ENCODE measurements around the gene DNAJB6. TPM values are rescaled to one million over a fixed set of nuclear protein-coding genes. Genes with fewer than 3 reads are reported as not detected.
"Not testable (repeated sequence)": the region's sequence is repeated elsewhere in the genome, so short reads cannot be mapped to it uniquely, and the experiment has no call there.

The DNAJB6 gene
- total and polyA plus RNA-seq, 7 experiments from 2014 or later: 79.8 to 219 (median 114) TPM

DNA sequence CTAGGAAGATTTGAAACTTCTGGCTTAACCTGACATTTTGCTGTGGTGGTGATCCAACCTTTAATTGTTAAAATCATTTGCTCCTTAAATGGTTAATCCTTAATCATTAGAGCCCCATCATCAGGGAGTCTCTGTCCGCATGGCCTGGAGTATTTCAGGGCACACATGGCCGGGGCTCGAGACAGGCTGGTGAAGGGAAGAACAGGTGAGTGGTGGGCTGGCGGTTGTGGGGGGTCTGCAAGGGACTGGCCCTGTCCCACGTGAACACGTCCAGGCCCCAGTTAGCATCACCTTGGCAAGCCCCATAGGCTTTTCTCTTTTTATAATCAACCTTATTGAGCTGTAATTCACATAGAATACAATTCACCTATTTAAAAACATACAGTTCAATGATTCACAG, 109.5 kb downstream of the DNAJB6 start:
- Mint-ChIP-seq H3K27ac (no peak overlapping the region), H3K4me3 (no peak overlapping the region), H3K9me3 (peaks cover 0 to 5% (median 2%) of the 10 kb centered on the region in 11 donors), H3K27me3 (peaks cover 0 to 15% (median 0%) of the 10 kb centered on the region in 5 donors), H3K4me1 (no peaks in the 10 kb centered on the region), H3K36me3 (peaks cover 0 to 5% (median 0%) of the 10 kb centered on the region in 5 donors)
- no peaks in the 10 kb centered on the region for H3K9me3 ChIP-seq (ENCODE audit: control insufficient read depth in 2 of 3, low read length in 3 of 3)
- ChIA-PET POLR2A (interaction anchor here (0.5 to 0.9 kb wide), 2 partner anchors 26 to 252 kb away, joined by 3 read pairs; no protein-coding TSS in a partner anchor), CTCF (no interaction called here)
- H3K27ac ChIP-seq (ENCODE audit: low read depth, low read length): no peak overlapping the region
- no peaks in the 10 kb centered on the region for H3K4me1 ChIP-seq (ENCODE audit: control insufficient read depth in 2 of 2, insufficient read depth in 2 of 2, low read length in 2 of 2)
- H3K36me3 ChIP-seq (ENCODE audit: control insufficient read depth in 2 of 3, insufficient read depth in 3 of 3, low read length in 3 of 3): no peaks in the 10 kb centered on the region
- no peak overlapping the region for H3K4me3 ChIP-seq (ENCODE audit: low read length)
- DNase-seq: no peak
- no peaks in the 10 kb centered on the region for H3K27me3 ChIP-seq (ENCODE audit: control insufficient read depth in 2 of 2, insufficient read depth in 2 of 2, low read length in 2 of 2)
- intact Hi-C loops (cut with micrococcal nuclease): no loop called here
- no peak for ATAC-seq

- H3K27me3 ChIP-seq (ENCODE audit: control insufficient read depth in 2 of 2, insufficient read depth in 2 of 2, low read length in 2 of 2); H3K4me1 Mint-ChIP-seq; intact Hi-C loops (cut with micrococcal nuclease); H3K9me3 ChIP-seq (ENCODE audit: control insufficient read depth in 2 of 3, low read length in 3 of 3); H3K36me3 Mint-ChIP-seq; DNase-seq; H3K27ac ChIP-seq (ENCODE audit: low read depth, low read length); H3K27ac Mint-ChIP-seq; H3K4me3 Mint-ChIP-seq; H3K4me3 ChIP-seq (ENCODE audit: low read length); H3K36me3 ChIP-seq (ENCODE audit: control insufficient read depth in 2 of 3, insufficient read depth in 3 of 3, low read length in 3 of 3); ATAC-seq; POLR2A ChIA-PET; CTCF ChIA-PET; H3K4me1 ChIP-seq (ENCODE audit: control insufficient read depth in 2 of 2, insufficient read depth in 2 of 2, low read length in 2 of 2): not testable (repeated sequence)
- Mint-ChIP-seq H3K27me3 (peaks cover 0 to 60% (median 0%) of the 10 kb centered on the region in 5 donors), H3K9me3 (peaks cover 0 to 28% (median 10%) of the 10 kb centered on the region in 11 donors)
These were observed 117.2 kb downstream of the DNAJB6 start for GRCh38 chr7:157454003-157454402.

DNA sequence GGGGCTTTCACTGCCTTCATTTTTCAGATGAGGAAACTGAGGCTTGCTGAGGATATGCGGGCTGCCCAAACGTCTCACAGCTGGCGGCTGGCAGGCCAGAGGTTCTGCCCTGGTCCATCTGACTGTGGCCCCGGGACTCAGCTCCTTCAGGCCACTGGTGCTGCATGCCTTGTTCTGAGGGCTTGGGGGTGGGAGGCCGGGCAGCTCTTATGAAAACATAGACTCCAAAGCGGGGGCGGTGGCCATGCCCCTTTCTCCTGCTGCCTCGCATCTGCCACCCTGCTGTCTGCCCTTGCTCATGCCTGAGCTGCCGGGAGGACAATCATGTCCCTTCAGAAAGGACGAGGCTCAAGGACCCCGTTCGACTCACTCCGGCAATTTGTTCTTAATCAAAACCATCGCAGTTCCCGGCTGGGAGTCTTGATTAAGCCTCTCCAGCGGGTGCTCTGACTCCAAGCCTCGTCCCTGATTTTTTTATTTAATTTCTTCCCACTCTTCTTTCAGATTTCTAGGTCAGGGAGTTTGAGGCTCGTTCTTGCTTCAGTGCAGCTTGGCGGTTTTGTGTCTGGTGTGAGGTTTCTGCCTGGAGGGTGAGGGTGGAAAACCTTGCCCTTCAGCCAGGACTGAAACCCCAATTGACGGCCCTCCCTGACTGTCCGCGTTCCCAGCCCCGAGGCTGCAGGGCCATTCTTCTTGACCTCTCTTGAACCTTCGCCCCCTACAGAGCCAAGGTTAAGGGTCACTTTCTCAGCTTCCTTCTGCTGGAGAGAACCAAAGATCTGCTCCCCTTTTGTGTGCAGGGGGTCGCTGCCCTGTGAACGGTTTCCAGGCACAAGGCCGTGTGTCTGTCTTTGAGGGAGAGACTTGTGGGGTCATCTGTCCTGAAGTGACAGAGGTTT, 120.8 kb downstream of the DNAJB6 start:
- H3K36me3 Mint-ChIP-seq: peaks cover 0 to 9% (median 0%) of the 10 kb centered on the region in 5 donors
- H3K27ac ChIP-seq (ENCODE audit: low read depth, low read length): no peak overlapping the region
- no peaks in the 10 kb centered on the region for H3K4me1 ChIP-seq (ENCODE audit: control insufficient read depth in 2 of 2, insufficient read depth in 2 of 2, low read length in 2 of 2)
- POLR2A ChIA-PET: interaction anchor here (0.8 kb wide), 1 partner anchor 192 kb away, joined by 3 read pairs; no protein-coding TSS in a partner anchor
- no peaks in the 10 kb centered on the region for H3K36me3 ChIP-seq (ENCODE audit: control insufficient read depth in 2 of 3, insufficient read depth in 3 of 3, low read length in 3 of 3)
- no peak overlapping the region for H3K4me3 ChIP-seq (ENCODE audit: low read length)
- no peak overlapping the region for H3K4me3 Mint-ChIP-seq
- peaks cover 0 to 60% (median 0%) of the 10 kb centered on the region in 5 donors for H3K27me3 Mint-ChIP-seq
- H3K27ac Mint-ChIP-seq: peak overlapping the region in 1 of 9 donors; percentile 15
- H3K9me3 Mint-ChIP-seq: peaks cover 0 to 24% (median 9%) of the 10 kb centered on the region in 11 donors
- ATAC-seq (no peak), DNase-seq (no peak)
- intact Hi-C loops (cut with micrococcal nuclease): no loop called here
- CTCF ChIA-PET: no interaction called here
- H3K27me3 ChIP-seq (ENCODE audit: control insufficient read depth in 2 of 2, insufficient read depth in 2 of 2, low read length in 2 of 2): no peaks in the 10 kb centered on the region
- peaks cover 6 to 17% (median 11%) of the 10 kb centered on the region in 7 donors for H3K4me1 Mint-ChIP-seq
- no peaks in the 10 kb centered on the region for H3K9me3 ChIP-seq (ENCODE audit: control insufficient read depth in 2 of 3, low read length in 3 of 3)

DNA sequence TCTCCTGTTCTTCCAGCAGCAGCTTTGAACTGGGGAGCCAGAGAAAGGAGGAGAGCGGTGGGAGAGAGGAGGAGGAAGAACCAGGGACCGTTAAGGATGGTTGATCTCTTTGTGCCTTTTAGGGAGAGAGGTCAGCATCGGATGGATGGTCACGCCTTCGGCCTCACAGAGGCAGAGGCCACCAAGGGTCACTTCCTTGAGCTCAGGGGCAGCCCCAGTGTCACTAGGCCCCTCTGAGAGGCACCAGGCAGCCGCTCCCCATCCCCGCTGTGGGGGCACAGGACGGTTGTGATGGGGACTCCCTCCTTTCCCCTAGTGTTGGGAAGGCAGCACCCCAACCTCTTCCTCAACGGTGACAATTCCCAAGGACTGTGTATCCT, 121.4 kb downstream of the DNAJB6 start:
- Mint-ChIP-seq H3K9me3 (peaks cover 0 to 18% (median 5%) of the 10 kb centered on the region in 11 donors), H3K36me3 (peaks cover 0 to 4% (median 0%) of the 10 kb centered on the region in 5 donors), H3K4me3 (no peak overlapping the region), H3K27ac (no peak overlapping the region), H3K27me3 (peaks cover 0 to 57% (median 0%) of the 10 kb centered on the region in 5 donors), H3K4me1 (peaks cover 9 to 23% (median 16%) of the 10 kb centered on the region in 7 donors)
- ChIA-PET POLR2A (no interaction called here), CTCF (no interaction called here)
- DNase-seq: no peak
- H3K9me3 ChIP-seq (ENCODE audit: control insufficient read depth in 2 of 3, low read length in 3 of 3): no peaks in the 10 kb centered on the region
- H3K27ac ChIP-seq (ENCODE audit: low read depth, low read length): no peak overlapping the region
- ATAC-seq: no peak
- no peak overlapping the region for H3K4me3 ChIP-seq (ENCODE audit: low read length)
- no peaks in the 10 kb centered on the region for H3K27me3 ChIP-seq (ENCODE audit: control insufficient read depth in 2 of 2, insufficient read depth in 2 of 2, low read length in 2 of 2)
- no peaks in the 10 kb centered on the region for H3K36me3 ChIP-seq (ENCODE audit: control insufficient read depth in 2 of 3, insufficient read depth in 3 of 3, low read length in 3 of 3)
- H3K4me1 ChIP-seq (ENCODE audit: control insufficient read depth in 2 of 2, insufficient read depth in 2 of 2, low read length in 2 of 2): no peaks in the 10 kb centered on the region
- intact Hi-C loops (cut with micrococcal nuclease): no loop called here

GRCh38 chr7:157459966-157460365, 123.2 kb downstream of the DNAJB6 start:
- Mint-ChIP-seq H3K9me3 (peaks cover 0 to 5% (median 0%) of the 10 kb centered on the region in 11 donors), H3K4me3 (no peak overlapping the region), H3K27me3 (peaks cover 0 to 56% (median 0%) of the 10 kb centered on the region in 5 donors), H3K4me1 (peaks cover 9 to 28% (median 20%) of the 10 kb centered on the region in 7 donors), H3K27ac (no peak overlapping the region), H3K36me3 (no peaks in the 10 kb centered on the region)
- H3K9me3 ChIP-seq (ENCODE audit: control insufficient read depth in 2 of 3, low read length in 3 of 3): no peaks in the 10 kb centered on the region
- no peak for ATAC-seq
- no peak overlapping the region for H3K4me3 ChIP-seq (ENCODE audit: low read length)
- DNase-seq: no peak
- H3K4me1 ChIP-seq (ENCODE audit: control insufficient read depth in 2 of 2, insufficient read depth in 2 of 2, low read length in 2 of 2): no peaks in the 10 kb centered on the region
- no peaks in the 10 kb centered on the region for H3K27me3 ChIP-seq (ENCODE audit: control insufficient read depth in 2 of 2, insufficient read depth in 2 of 2, low read length in 2 of 2)
- intact Hi-C loops (cut with micrococcal nuclease): no loop called here
- H3K36me3 ChIP-seq (ENCODE audit: control insufficient read depth in 2 of 3, insufficient read depth in 3 of 3, low read length in 3 of 3): no peaks in the 10 kb centered on the region
- ChIA-PET CTCF (no interaction called here), POLR2A (no interaction called here)
- H3K27ac ChIP-seq (ENCODE audit: low read depth, low read length): no peak overlapping the region

DNA sequence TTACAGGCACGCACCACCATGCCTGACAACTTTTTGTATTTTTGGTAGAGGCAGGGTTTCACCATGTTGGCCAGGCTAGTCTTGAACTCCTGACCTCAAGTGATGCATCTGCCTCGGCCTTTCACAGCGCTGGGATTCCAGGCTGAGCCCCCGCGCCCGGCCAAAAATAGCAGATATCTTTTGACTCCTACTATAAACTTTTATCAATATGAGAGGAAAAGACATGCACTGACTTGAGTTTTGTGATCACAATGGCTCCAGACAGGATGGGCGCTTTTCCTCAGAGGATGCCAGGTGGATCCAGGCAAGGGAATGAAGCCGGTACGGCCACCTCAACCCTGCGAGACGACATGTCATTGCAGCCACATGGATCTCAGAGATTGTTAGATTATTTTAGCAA, 123.9 kb downstream of the DNAJB6 start:
- DNase-seq: no peak
- ChIA-PET POLR2A (no interaction called here), CTCF (no interaction called here)
- Mint-ChIP-seq H3K27me3 (peaks cover 0 to 53% (median 0%) of the 10 kb centered on the region in 5 donors), H3K27ac (peak overlapping the region in 1 of 9 donors; percentile 14), H3K9me3 (peaks cover 0 to 3% (median 0%) of the 10 kb centered on the region in 11 donors), H3K36me3 (no peaks in the 10 kb centered on the region), H3K4me3 (no peak overlapping the region), H3K4me1 (peaks cover 9 to 28% (median 20%) of the 10 kb centered on the region in 7 donors)
- no peaks in the 10 kb centered on the region for H3K36me3 ChIP-seq (ENCODE audit: control insufficient read depth in 2 of 3, insufficient read depth in 3 of 3, low read length in 3 of 3)
- H3K4me3 ChIP-seq (ENCODE audit: low read length): no peak overlapping the region
- no peak for ATAC-seq
- intact Hi-C loops (cut with micrococcal nuclease): no loop called here
- no peaks in the 10 kb centered on the region for H3K27me3 ChIP-seq (ENCODE audit: control insufficient read depth in 2 of 2, insufficient read depth in 2 of 2, low read length in 2 of 2)
- no peak overlapping the region for H3K27ac ChIP-seq (ENCODE audit: low read depth, low read length)
- H3K9me3 ChIP-seq (ENCODE audit: control insufficient read depth in 2 of 3, low read length in 3 of 3): no peaks in the 10 kb centered on the region
- H3K4me1 ChIP-seq (ENCODE audit: control insufficient read depth in 2 of 2, insufficient read depth in 2 of 2, low read length in 2 of 2): no peaks in the 10 kb centered on the region

All from naive thymus-derived CD4-positive, alpha-beta T cell (primary cell).